PC-3 (cell line): ENCODE data around the gene THSD1. TPM values are rescaled to one million over a fixed set of nuclear protein-coding genes. Genes with fewer than 3 reads are reported as not detected.

ENCODE experiments used
- ATAC-seq: fragments of 200-7000 bp; cut with Tn5 transposase; 2 replicates; pipeline ENCODE4 v1.9.1; 2020; ENCODE audit warnings: mild to moderate bottlenecking, moderate library complexity
- BruUV-seq: library from RNA; stranded (reverse); fragments of 400-500 nt; replicated peaks from 2 replicates; lab custom pipeline; 2021; lab: Mats Ljungman, UMichigan
- CTCF ChIA-PET: fragments of 300-600 bp; sonication (Branson Sonifier 250); formaldehyde crosslinking; loops from one replicate; lab custom pipeline; 2022; ENCODE audit warnings: antibody characterized with exemption; lab: Charles Lee
- POLR2A ChIA-PET: fragments of 300-600 bp; sonication (Branson Sonifier 250); formaldehyde crosslinking; loops from one replicate; lab custom pipeline; 2022; ENCODE audit warnings: antibody characterized with exemption; ENCODE audit not compliant: unreplicated experiment; lab: Charles Lee
- DNase-seq: peaks from one replicate; pipeline ENCODE4 v3.0.0-alpha.2; 2015
- H2AFZ ChIP-seq: fragments of 300-600 bp; sonication (generic); 2 replicates; pipeline ENCODE4 v1.6.0; 2016; ENCODE audit warnings: antibody characterized with exemption, low read length
- H3F3A ChIP-seq: fragments of 300-600 bp; sonication (generic); one replicate; pipeline ENCODE4 v1.6.0; 2017; ENCODE audit warnings: antibody characterized with exemption, low read length, control low read depth, mild to moderate bottlenecking; ENCODE audit not compliant: unreplicated experiment
- H3K27ac ChIP-seq: fragments of 300-600 bp; sonication (generic); 2 replicates; pipeline ENCODE4 v1.5.1; 2016; ENCODE audit warnings: mild to moderate bottlenecking, low read length
- H3K27me3 ChIP-seq: fragments of 300-600 bp; sonication (generic); 2 replicates; pipeline ENCODE4 v1.6.1; 2016; ENCODE audit warnings: low read length, mixed read lengths
- H3K36me3 ChIP-seq: fragments of 300-600 bp; sonication (generic); 2 replicates; pipeline ENCODE4 v1.6.1; 2016; ENCODE audit warnings: low read depth, mixed run types, low read length, mixed read lengths
- H3K4me1 ChIP-seq: fragments of 300-600 bp; sonication (generic); 2 replicates; pipeline ENCODE4 v1.5.1; 2016; ENCODE audit warnings: low read length; ENCODE audit not compliant: insufficient read depth
- H3K4me2 ChIP-seq: fragments of 300-600 bp; sonication (generic); 2 replicates; pipeline ENCODE4 v1.6.0; 2016; ENCODE audit warnings: low read length
- H3K4me3 ChIP-seq: fragments of 300-600 bp; sonication (generic); 2 replicates; pipeline ENCODE4 v1.5.1; 2016; ENCODE audit warnings: mild to moderate bottlenecking, low read length, mixed read lengths
- H3K79me2 ChIP-seq: fragments of 300-600 bp; sonication (generic); 2 replicates; pipeline ENCODE4 v1.6.1; 2017; ENCODE audit warnings: low read length, mixed read lengths
- H3K9ac ChIP-seq: fragments of 300-600 bp; sonication (generic); 2 replicates; pipeline ENCODE4 v1.6.0; 2016; ENCODE audit warnings: mild to moderate bottlenecking, low read length
- H3K9me2 ChIP-seq: fragments of 300-600 bp; sonication (generic); replicated peaks from 2 replicates; pipeline ENCODE4 v1.6.1; 2016; ENCODE audit warnings: mixed run types, low read length, mixed read lengths
- H3K9me3 ChIP-seq: fragments of 300-600 bp; sonication (generic); 2 replicates; pipeline ENCODE4 v1.6.1; 2016; ENCODE audit warnings: low read length, mixed read lengths
- H4K20me1 ChIP-seq: fragments of 300-600 bp; sonication (generic); 2 replicates; pipeline ENCODE4 v1.6.1; 2016; ENCODE audit warnings: low read length, mixed read lengths
- CTCF ChIP-seq: fragments of 300-600 bp; sonication (generic); conservative IDR thresholded peaks from 2 replicates; pipeline ENCODE4 v1.5.1; 2017; ENCODE audit warnings: antibody characterized with exemption, low read depth, mild to moderate bottlenecking, low read length
- EZH2 ChIP-seq: fragments of 300-600 bp; sonication (generic); IDR thresholded peaks from one replicate; pipeline ENCODE4 v1.6.1; 2017; ENCODE audit warnings: antibody characterized with exemption, mild to moderate bottlenecking, low read length; ENCODE audit not compliant: unreplicated experiment
- EZH2phosphoT487 ChIP-seq: fragments of 300-600 bp; sonication (generic); IDR thresholded peaks from 2 replicates; pipeline ENCODE4 v1.6.1; 2018; ENCODE audit warnings: mild to moderate bottlenecking, antibody characterized with exemption, low read length, borderline replicate concordance
- intact Hi-C: fragments of 100-400 bp; cut with micrococcal nuclease; formaldehyde crosslinking; loops from 2 replicates; pipeline ENCODE4 v1.9.0; 2023
- total RNA-seq: library from RNA; depleted of rRNA; stranded (reverse); fragments of >200 nt; gene quantifications from 2 replicates; pipeline ENCODE4 v1.2.3, GENCODE V29; 2014

THSD1 gene
- total RNA-seq, 1 experiment from 2014 or later, result 1.0 TPM

GRCh38 chr13:52432456-52432855, 26.5 kb upstream of the THSD1 start:
- Histone ChIP-seq H3K79me2 (no peaks in the 10 kb centered on the region), H3F3A (no peaks in the 10 kb centered on the region), H3K27me3 (no peaks in the 10 kb centered on the region), H3K4me3 (no peak overlapping the region), H3K9me2 (no peaks in the 10 kb centered on the region), H3K4me2 (no peak overlapping the region), H4K20me1 (no peaks in the 10 kb centered on the region), H3K9ac (no peak overlapping the region), H2AFZ (no peak overlapping the region), H3K4me1 (no peaks in the 10 kb centered on the region; the same call in 1 of the 2 replicates), H3K27ac (no peak overlapping the region), H3K36me3 (peaks cover 19% of the 10 kb centered on the region; the same call in 1 of the 2 replicates), H3K9me3 (no peaks in the 10 kb centered on the region)
- ATAC-seq (no peak), DNase-seq (no peak)
- BruUV-seq, result no TSS peak
- no peak for TF ChIP-seq EZH2phosphoT487
- no peak for TF ChIP-seq CTCF
- TF ChIP-seq EZH2, result no peak
- ChIA-PET CTCF (no interaction called here), POLR2A (no interaction called here)
- intact Hi-C loops, result no loop called here

DNA sequence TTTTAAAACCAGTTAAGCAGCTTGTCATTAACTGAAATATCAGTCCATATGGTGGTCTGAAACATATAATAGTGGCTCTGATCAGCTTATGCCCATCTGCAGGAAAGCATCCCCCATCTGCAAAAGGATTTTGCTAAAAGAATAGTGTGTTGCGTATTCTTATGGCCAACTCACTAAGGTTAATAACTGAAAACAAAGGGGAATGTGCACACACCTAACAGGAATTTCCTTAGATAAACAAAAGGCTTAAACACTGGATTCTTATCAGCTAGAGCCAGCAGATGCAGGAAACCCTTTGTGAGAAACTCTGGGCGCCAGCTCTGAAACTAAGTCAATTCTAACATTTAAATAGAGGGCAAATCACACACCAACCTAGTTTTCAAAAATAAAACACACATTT, 22.3 kb upstream of the THSD1 start:
- H3K4me3 ChIP-seq, result no peak overlapping the region
- TF ChIP-seq CTCF (no peak), EZH2 (no peak), EZH2phosphoT487 (no peak)
- no peak overlapping the region for H2AFZ ChIP-seq
- H3K4me2 ChIP-seq, result no peak overlapping the region
- ATAC-seq, result peak; percentile 72
- H3K36me3 ChIP-seq, result peaks cover 5% of the 10 kb centered on the region; the same call in 1 of the 2 replicates
- POLR2A ChIA-PET, result no interaction called here
- no peak overlapping the region for H3K27ac ChIP-seq
- no peaks in the 10 kb centered on the region for H3F3A ChIP-seq
- intact Hi-C loops, result no loop called here
- H3K9ac ChIP-seq, result no peak overlapping the region
- no peaks in the 10 kb centered on the region for H4K20me1 ChIP-seq
- no peaks in the 10 kb centered on the region for H3K9me2 ChIP-seq
- no peaks in the 10 kb centered on the region for H3K27me3 ChIP-seq
- peak; percentile 22 for DNase-seq
- H3K4me1 ChIP-seq, result no peaks in the 10 kb centered on the region; the same call in 1 of the 2 replicates
- H3K9me3 ChIP-seq, result no peaks in the 10 kb centered on the region
- no TSS peak for BruUV-seq
- no peaks in the 10 kb centered on the region for H3K79me2 ChIP-seq
- CTCF ChIA-PET, result interaction anchor here (0.6 to 1.4 kb wide), 2 partner anchors 21 to 23 kb away, joined by 3 to 5 read pairs; no protein-coding TSS in a partner anchor

DNA sequence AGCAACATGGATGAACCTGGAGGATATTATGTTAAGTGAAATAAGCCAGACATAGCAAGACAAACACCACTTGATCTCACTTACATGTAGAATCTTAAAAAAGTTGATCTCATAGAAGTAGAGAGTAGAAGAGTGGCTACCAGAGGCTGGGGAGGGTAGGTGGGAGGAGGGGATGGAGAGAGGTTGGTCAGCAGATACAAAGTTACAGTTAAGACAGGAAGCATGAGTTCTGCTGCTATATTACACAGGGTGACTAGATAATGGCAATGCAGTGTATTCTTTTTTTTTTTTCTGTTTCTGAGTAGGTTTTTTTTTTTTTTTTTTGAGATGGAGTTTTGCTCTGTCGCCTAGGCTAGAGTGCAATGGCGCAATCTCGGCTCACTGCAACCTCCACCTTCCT, 15.2 kb upstream of the THSD1 start:
- TF ChIP-seq EZH2 (no peak), CTCF (no peak), EZH2phosphoT487 (no peak)
- Histone ChIP-seq H4K20me1 (no peaks in the 10 kb centered on the region), H3K79me2 (no peaks in the 10 kb centered on the region), H3K9me3 (no peaks in the 10 kb centered on the region), H3K9ac (no peak overlapping the region), H2AFZ (no peak overlapping the region), H3K9me2 (no peaks in the 10 kb centered on the region), H3K27me3 (no peaks in the 10 kb centered on the region), H3K27ac (no peak overlapping the region), H3K4me1 (no peaks in the 10 kb centered on the region), H3K4me2 (no peak overlapping the region), H3F3A (no peaks in the 10 kb centered on the region), H3K36me3 (no peaks in the 10 kb centered on the region), H3K4me3 (no peak overlapping the region)
- DNase-seq, result no peak
- BruUV-seq, result no TSS peak
- CTCF ChIA-PET, result no interaction called here
- intact Hi-C loops, result no loop called here
- no peak for ATAC-seq
- POLR2A ChIA-PET, result no interaction called here
